ENCODE data around the gene ABCC1. TPM values are rescaled to one million over a fixed set of nuclear protein-coding genes. Genes with fewer than 3 reads are reported as not detected.

Gene ABCC1
- total RNA-seq, 1 experiment from 2014 or later: 56.4 TPM

- no peaks in the 10 kb centered on the region for H3K79me2 ChIP-seq (ENCODE audit: insufficient read depth, low read length)
- H2BK5ac ChIP-seq (ENCODE audit: insufficient read length, low read length): no peak overlapping the region
- no peak overlapping the region for H3K9ac ChIP-seq (ENCODE audit: extremely low read depth, insufficient read length, low read length)
- H3K27me3 Mint-ChIP-seq (ENCODE audit: low read depth): no peaks in the 10 kb centered on the region
- no peak overlapping the region for H3K18ac ChIP-seq (ENCODE audit: insufficient read length, low read depth, low read length)
- no peak overlapping the region for H4K5ac ChIP-seq (ENCODE audit: insufficient read length, low read depth, low read length)
- no peak overlapping the region for H3K4me3 Mint-ChIP-seq
- no peak overlapping the region for H4K91ac ChIP-seq (ENCODE audit: insufficient read length, low read depth, low read length)
- H3K4me1 Mint-ChIP-seq: peaks cover 8 to 12% of the 10 kb centered on the region in 2 experiments
- no peaks in the 10 kb centered on the region for H3K79me1 ChIP-seq (ENCODE audit: insufficient read depth, low read depth, low read length, poor library complexity, severe bottlenecking)
- WGBS (ENCODE audit: extremely low coverage, insufficient read length, low lambda C conversion rate): no CpG with 5 or more reads among the region's 6 CpGs
- no peak overlapping the region for H3K4me2 ChIP-seq (ENCODE audit: insufficient read depth, insufficient read length, low read length)
- no peak overlapping the region for H3K27ac Mint-ChIP-seq
- H3K56ac ChIP-seq (ENCODE audit: insufficient read length, low read depth, low read length): no peak overlapping the region
- no peak for TF ChIP-seq CTCF (conservative IDR thresholded peaks at IDR 0.05)
- no peaks in the 10 kb centered on the region for H3K23me2 ChIP-seq (ENCODE audit: insufficient read length, low read depth, low read length, poor library complexity, severe bottlenecking)
- no peak overlapping the region for H3K14ac ChIP-seq (ENCODE audit: insufficient read depth, low read length)
- peaks cover 10 to 42% (median 39%) of the 10 kb centered on the region in 3 experiments; a peak in 6 of 7 replicates for H3K36me3 Mint-ChIP-seq (ENCODE audit: insufficient read depth in 1 of 3, low read depth in 3 of 3)
- no peak overlapping the region for H2AFZ ChIP-seq (ENCODE audit: low read length)
- no peak overlapping the region for H3K4ac ChIP-seq (ENCODE audit: low read depth, low read length)
- no peak overlapping the region for H2BK12ac ChIP-seq (ENCODE audit: insufficient read length, low read depth, low read length)
- no peaks in the 10 kb centered on the region for H4K20me1 ChIP-seq (ENCODE audit: control insufficient read depth, insufficient read depth, insufficient read length)
- H3K23ac ChIP-seq (ENCODE audit: insufficient read length, low read depth, low read length): no peak overlapping the region
- H2BK20ac ChIP-seq (ENCODE audit: low read depth, low read length, poor library complexity, severe bottlenecking): no peak overlapping the region
- no peak overlapping the region for H2BK15ac ChIP-seq (ENCODE audit: low read depth, low read length)
- DNase-seq: no peak
- H2AK5ac ChIP-seq (ENCODE audit: insufficient read length, low read length): no peak overlapping the region
- no peaks in the 10 kb centered on the region for H3K4me1 ChIP-seq (ENCODE audit: insufficient read depth, low read length)
- H2BK120ac ChIP-seq (ENCODE audit: low read depth, low read length, poor library complexity, severe bottlenecking): no peak overlapping the region
- H3K27ac ChIP-seq (ENCODE audit: insufficient read length, low read depth, low read length): no peak overlapping the region
- H3K9me3 ChIP-seq (ENCODE audit: control insufficient read depth, low read depth, low read length): no peaks in the 10 kb centered on the region
- no peaks in the 10 kb centered on the region for H3K9me3 Mint-ChIP-seq
- H4K8ac ChIP-seq (replicated peaks; ENCODE audit: insufficient read length, low read depth, low read length): no peak overlapping the region
- H3K27me3 ChIP-seq (ENCODE audit: insufficient read depth, low read length): no peaks in the 10 kb centered on the region
- no peak overlapping the region for H3T11ph ChIP-seq (ENCODE audit: low read length)
Measured at GRCh38 chr16:16031401-16031800, 82.0 kb downstream of the ABCC1 start.
